Left colon (tissue), 2 donors: ENCODE measurements around the gene RNF17. TPM values are rescaled to one million over a fixed set of nuclear protein-coding genes. Genes with fewer than 3 reads are reported as not detected.

Experiments
- ATAC-seq: fragments of 200-7000 bp; cut with Tn5 transposase; one replicate; pipeline ENCODE4 v1.9.1; 2020; ENCODE audit warnings: mild to moderate bottlenecking, moderate library complexity
- DNase-seq, 2 donors: peaks; one replicate each; pipeline ENCODE4 v3.0.0-alpha.2; 2020
- intact Hi-C, 2 donors: fragments of 100-400 bp; cut with DNase I in 1 of 2; cut with micrococcal nuclease in 1 of 2; formaldehyde crosslinking; loops; one replicate each; pipeline versions ENCODE4 v1.11.2 to v1.14.0; 2022; cut with DNase I, micrococcal nuclease
- total RNA-seq, 2 donors: library from RNA; stranded (reverse); fragmentation: NEBNext Ultra II Directional; extraction: Animal tissue kit (Norgen Biotek cat#: 25700); gene quantifications; one replicate each; pipeline ENCODE4 v1.2.1, GENCODE V29; 2021
- donor health status: DM: no; HTN: no; CAD: no.
- donor health status: DM: yes; HTN: yes; CAD: no.

The RNF17 gene
- total RNA-seq, 2 donors from 2014 or later, result 0.18 TPM; not detected in 1

- no peak for DNase-seq
- peak; percentile 24 for ATAC-seq
- intact Hi-C loops, result no loop called here
These were observed 161.6 kb downstream of the RNF17 start for GRCh38 chr13:24925318-24926231.

DNA sequence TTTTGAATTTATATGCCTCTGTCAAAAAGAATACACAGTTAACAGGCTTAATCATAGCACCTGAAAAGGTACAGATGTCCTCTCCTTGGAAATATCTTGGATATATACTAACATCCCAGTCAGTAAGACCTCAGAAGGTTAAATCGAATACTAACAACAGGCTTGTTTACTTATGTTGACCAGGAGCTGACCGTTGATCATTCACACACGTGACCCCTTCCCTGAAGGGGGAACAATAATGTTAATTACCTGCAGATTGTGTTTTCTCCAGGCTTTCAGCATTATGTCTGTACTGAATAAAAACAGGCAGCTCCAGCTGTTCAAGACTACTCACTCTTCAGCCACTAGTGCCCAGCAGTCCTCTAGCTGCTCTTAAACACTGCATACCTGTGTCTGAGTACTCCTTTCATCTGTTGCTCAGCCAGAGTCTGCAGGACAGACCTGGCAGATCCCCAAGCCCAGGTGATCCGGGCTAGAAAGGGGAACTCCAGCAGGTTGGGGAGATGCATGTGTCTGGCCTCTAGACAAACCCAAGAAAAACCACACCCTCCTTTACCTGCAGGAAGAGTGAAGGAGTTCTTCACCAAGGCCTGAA is 163.9 kb downstream of the RNF17 start:
- intact Hi-C loops, result no loop called here
- ATAC-seq, result no peak
- DNase-seq, result no peak

DNA sequence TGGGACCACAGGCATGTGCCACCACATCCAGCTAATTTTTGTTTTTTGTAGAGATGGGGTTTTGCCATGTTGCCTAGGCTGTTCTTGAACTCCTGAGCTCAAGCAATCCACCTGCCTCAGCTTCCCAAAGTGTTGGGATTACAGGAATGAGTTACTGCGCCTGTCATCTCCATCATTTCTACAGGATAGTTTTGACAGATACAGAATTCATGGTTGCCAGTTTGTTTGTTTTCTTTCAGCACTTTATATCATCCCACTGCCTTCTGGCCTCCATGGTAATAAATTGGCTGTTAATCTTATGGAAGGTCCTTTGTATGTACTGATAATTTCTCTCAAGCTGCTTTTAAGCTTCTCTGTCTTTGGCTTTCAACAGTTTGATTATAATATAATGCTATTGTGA is 165.2 kb downstream of the RNF17 start:
- no peak for DNase-seq
- intact Hi-C loops, result no loop called here
- ATAC-seq, result no peak

Other genes starting within 250 kb of the RNF17 start
- under 1 TPM in 1 of 2 donors, not detected in 1; 0.64 TPM for gene ATP12A, start 83.8 kb upstream of the RNF17 start, total RNA-seq